Cardiac fibroblast (primary cell): ENCODE measurements around the gene PID1.
A peak's percentile ranks its signal among the peaks of the same experiment; 100 is the strongest.

Source experiments
- DNase-seq, 2 donors: peaks; one replicate each; pipeline versions ENCODE4 v3.0.0 to v3.0.0-alpha.2; 2010; ENCODE audit warnings: low read depth in 2 of 2
- H3K4me3 ChIP-seq, 2 donors: replicated peaks in 1 of 2; 1 replicate in 1 of 2; 2 replicates in 1 of 2; pipeline ENCODE4 v1.5.1; 2011; ENCODE audit warnings: low read depth in 2 of 2, low read length in 2 of 2, mild to moderate bottlenecking in 2 of 2, moderate library complexity in 1 of 2
- CTCF ChIP-seq: IDR thresholded peaks from one replicate; pipeline ENCODE4 v1.5.1; 2011; ENCODE audit warnings: low read depth, mild to moderate bottlenecking, low read length, inconsistent platforms

The PID1 gene

GRCh38 chr2:229297247-229297646, 26.2 kb upstream of the PID1 start:
- no peak overlapping the region for H3K4me3 ChIP-seq
- no peak for TF ChIP-seq CTCF
- DNase-seq: peak; percentile 58 to 61

- no peak overlapping the region for H3K4me3 ChIP-seq
- DNase-seq: peak in 1 of 2 donors; percentile 41
- TF ChIP-seq CTCF: no peak
These were observed 25.4 kb upstream of the PID1 start for GRCh38 chr2:229296536-229296935.

- peak; percentile 55 to 60 for DNase-seq
- H3K4me3 ChIP-seq: no peak overlapping the region
- TF ChIP-seq CTCF: no peak
These were observed 24.9 kb upstream of the PID1 start for GRCh38 chr2:229296016-229296415.

- TF ChIP-seq CTCF: no peak
- no peak for DNase-seq
- H3K4me3 ChIP-seq: no peak overlapping the region
These were observed 16.7 kb upstream of the PID1 start for GRCh38 chr2:229287823-229288222.

GRCh38 chr2:229282758-229283546, 11.9 kb upstream of the PID1 start:
- peak; percentile 98 to 100 for DNase-seq
- H3K4me3 ChIP-seq: no peak overlapping the region
- no peak for TF ChIP-seq CTCF

- TF ChIP-seq CTCF: no peak
- DNase-seq: no peak
- H3K4me3 ChIP-seq: no peak overlapping the region
These were observed 8.4 kb upstream of the PID1 start for GRCh38 chr2:229279516-229279915.

GRCh38 chr2:229275506-229275905, 4.4 kb upstream of the PID1 start:
- H3K4me3 ChIP-seq: no peak overlapping the region
- no peak for TF ChIP-seq CTCF
- DNase-seq: no peak
